Brain microvascular endothelial cell (primary cell): ENCODE results near the gene PAXX.

ENCODE experiments used
- DNase-seq: peaks from one replicate; pipeline ENCODE4 v3.0.0-alpha.2; 2020
- H3K27ac ChIP-seq: fragments of 250-450 bp; sonication (Bioruptor Pico); 2 replicates; pipeline ENCODE4 v1.5.1; 2020; ENCODE audit warnings: mild to moderate bottlenecking, moderate library complexity
- H3K27me3 ChIP-seq: fragments of 250-450 bp; sonication (Bioruptor Pico); replicated peaks from 2 replicates; pipeline ENCODE4 v1.5.1; 2020; ENCODE audit warnings: mild to moderate bottlenecking
- H3K36me3 ChIP-seq: fragments of 250-450 bp; sonication (Bioruptor Pico); replicated peaks from 2 replicates; pipeline ENCODE4 v1.5.1; 2020; ENCODE audit warnings: mild to moderate bottlenecking
- H3K4me3 ChIP-seq: 2 replicates; pipeline ENCODE4 v1.5.1; 2011; ENCODE audit warnings: low read depth, mild to moderate bottlenecking, control low read depth, low read length, moderate library complexity
- in situ Hi-C: cut with HindIII; loops from 2 replicates; pipeline ENCODE4 v1.10.0; 2017; ENCODE audit warnings: low sequenced_read_pairs, low pct_ligation_motif_present
- TF ChIP-seq, protein P1 (sequence below): IDR thresholded peaks from 2 replicates; pipeline ENCODE4 v1.5.1; 2011; ENCODE audit warnings: low read depth, mild to moderate bottlenecking, moderate library complexity, low read length, control low read depth, inconsistent platforms; ENCODE audit errors: missing control alignments

PAXX gene

DNA sequence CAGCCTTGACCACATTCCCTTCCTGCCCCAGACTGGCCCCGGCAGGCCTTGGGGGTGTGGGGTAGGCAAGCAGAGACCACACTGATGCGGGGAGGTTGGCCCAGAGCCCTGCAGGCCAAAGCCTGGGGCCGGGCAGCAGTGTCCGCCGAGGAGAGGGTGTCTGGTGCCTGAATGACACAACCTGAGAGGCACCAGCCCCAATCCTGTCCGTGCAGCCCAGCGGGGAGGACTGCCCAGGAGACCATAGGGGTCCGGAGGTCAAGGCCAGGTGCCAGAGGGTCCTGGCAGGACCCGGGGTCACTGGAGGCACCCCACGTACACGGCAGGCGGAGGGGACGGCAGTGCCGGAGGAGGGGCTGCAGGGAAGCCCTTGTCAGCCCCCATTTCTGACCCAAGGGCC lies 20.5 kb upstream of the PAXX start:
- in situ Hi-C loops: no loop called here

DNA sequence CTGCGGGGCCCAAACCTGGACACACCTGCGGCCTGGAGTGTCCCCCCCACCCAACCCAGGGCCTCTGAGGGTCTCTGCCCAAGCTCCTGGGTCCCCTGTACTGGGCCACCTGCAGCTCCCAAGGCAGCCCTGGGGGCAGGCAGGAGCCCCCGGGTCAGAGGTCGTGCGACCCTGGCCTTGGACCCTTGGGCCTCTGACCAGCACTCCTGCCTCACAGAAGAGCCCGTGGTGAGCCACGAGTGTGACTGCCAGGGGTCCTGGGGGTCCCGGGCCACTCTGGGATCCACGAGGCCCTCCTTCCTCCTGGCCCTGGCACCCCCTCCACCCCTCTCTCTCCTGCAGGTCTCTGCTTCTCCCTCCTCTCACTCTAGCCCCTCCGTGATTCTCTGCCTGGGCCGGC lies 19.9 kb upstream of the PAXX start:
- no peak overlapping the region for H3K27ac ChIP-seq
- no peak for DNase-seq
- H3K36me3 ChIP-seq: no peaks in the 10 kb centered on the region
- no peaks in the 10 kb centered on the region for H3K27me3 ChIP-seq
- TF ChIP-seq, protein P1, sequence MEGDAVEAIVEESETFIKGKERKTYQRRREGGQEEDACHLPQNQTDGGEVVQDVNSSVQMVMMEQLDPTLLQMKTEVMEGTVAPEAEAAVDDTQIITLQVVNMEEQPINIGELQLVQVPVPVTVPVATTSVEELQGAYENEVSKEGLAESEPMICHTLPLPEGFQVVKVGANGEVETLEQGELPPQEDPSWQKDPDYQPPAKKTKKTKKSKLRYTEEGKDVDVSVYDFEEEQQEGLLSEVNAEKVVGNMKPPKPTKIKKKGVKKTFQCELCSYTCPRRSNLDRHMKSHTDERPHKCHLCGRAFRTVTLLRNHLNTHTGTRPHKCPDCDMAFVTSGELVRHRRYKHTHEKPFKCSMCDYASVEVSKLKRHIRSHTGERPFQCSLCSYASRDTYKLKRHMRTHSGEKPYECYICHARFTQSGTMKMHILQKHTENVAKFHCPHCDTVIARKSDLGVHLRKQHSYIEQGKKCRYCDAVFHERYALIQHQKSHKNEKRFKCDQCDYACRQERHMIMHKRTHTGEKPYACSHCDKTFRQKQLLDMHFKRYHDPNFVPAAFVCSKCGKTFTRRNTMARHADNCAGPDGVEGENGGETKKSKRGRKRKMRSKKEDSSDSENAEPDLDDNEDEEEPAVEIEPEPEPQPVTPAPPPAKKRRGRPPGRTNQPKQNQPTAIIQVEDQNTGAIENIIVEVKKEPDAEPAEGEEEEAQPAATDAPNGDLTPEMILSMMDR: no peak
- no peak overlapping the region for H3K4me3 ChIP-seq
- in situ Hi-C loops: no loop called here

More for the DNA sequence above, 20.5 kb upstream of the PAXX start:
- no peak for DNase-seq
- TF ChIP-seq, protein P1: no peak
- Histone ChIP-seq H3K4me3 (no peak overlapping the region), H3K27ac (no peak overlapping the region), H3K27me3 (no peaks in the 10 kb centered on the region), H3K36me3 (no peaks in the 10 kb centered on the region)

DNA sequence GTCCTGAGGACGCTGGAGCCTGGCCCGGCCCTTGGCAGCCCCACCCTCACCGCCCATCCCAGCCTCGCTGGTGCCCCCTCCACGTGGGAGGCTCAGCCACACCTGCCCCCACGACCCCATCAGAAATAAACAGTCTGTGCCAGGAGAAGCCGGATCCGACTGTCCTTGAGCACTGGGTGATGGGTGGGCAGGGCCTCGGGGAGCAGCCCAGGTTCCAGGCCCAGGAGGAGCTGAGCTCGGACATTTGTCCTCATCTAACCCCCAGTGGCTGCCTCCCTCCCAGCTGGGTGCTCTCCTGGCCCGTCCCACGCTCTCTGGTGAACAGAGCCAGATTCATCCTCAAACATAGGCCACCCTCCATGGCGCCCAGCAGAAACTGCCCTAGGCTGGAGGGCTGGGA lies 19.5 kb upstream of the PAXX start:
- no peak for DNase-seq
- no peak overlapping the region for H3K27ac ChIP-seq
- in situ Hi-C loops: no loop called here
- H3K27me3 ChIP-seq: no peaks in the 10 kb centered on the region
- no peak overlapping the region for H3K4me3 ChIP-seq
- no peaks in the 10 kb centered on the region for H3K36me3 ChIP-seq
- TF ChIP-seq, protein P1: no peak

DNA sequence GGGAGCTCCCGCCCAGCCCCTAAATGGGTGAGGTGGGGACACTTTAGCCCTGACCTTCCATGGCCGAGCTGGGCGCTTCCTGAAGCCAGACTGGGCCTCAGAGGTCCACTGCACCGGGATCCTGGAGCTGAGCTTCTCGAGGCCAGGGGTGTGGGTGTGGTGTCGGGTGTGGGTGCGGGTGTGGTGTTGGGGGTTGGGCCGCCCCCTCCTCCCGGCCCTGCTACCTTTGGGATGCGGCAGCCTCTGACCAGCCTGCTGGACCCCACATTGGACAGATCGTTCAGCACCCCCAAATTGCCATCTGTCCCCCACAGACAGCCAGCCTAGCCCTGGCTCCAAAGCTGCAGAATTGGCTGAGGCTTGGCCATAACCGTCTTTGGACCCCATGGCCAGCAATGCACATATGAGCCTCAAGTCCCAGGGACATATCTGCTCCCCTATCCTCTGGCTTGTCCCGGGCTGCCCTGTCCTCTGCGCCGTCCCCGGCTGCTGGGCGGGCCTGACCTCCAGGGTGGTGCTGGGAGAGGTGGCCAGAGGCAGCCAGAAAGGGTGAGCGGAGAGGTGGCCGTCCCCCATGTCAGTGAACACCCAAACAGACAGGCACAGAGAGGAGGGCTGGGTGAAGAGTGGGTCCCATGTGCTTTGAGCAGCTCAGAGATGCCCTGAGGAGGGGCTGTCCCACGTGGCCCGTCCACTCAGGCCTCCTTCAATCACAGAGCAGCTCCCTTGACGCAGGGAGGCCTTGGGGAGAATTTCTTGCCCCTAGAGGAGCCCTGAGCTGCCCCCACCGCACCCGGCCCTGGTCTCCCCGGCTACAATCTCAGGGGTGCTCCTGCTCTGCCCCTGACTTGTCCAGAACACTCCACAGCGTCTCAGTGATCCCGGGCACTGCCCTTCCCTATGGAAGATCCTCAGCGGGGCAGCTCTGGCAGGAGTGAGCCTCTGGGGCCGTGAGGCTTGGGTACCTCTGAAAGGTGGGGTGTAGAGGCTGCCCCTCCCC lies 18.3 kb upstream of the PAXX start:
- in situ Hi-C loops: no loop called here
- Histone ChIP-seq H3K36me3 (no peaks in the 10 kb centered on the region), H3K4me3 (no peak overlapping the region), H3K27me3 (no peaks in the 10 kb centered on the region), H3K27ac (no peak overlapping the region)
- no peak for DNase-seq
- TF ChIP-seq, protein P1: no peak

DNA sequence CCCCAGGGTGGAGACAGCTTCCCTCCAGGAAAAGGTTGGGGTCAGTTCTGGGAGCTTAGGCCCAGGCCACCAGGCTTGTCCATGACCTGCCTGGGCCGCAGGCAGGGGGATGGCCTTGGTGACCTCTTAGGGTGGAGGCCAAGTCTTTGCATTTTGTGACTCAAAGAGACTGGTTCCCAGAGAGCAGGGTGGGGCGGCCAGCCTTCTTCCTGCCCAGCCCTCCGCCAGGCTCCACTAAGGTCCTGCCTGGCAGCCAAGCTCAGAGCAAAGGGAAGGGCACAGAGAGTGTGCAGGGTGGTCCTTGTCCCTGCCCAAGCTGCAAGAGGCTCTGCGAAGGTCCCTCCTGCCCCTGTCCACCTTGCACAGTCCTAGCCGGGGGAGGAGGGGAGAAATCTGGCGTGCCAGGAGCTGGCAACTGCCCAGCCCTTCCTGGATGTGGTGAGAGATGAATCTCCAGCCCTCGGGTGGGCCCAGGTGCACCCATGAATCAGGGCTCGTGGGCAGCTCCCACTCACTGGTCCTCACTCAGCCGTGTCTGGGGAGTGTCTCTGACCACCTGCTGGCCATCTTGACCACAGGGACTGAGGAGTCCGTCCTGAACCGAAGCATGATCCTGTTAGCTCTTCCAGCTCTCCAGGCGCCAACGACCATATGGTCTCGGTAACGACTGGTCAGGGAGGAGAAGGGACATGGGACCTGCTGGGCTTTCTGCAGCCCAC lies 17.2 kb upstream of the PAXX start:
- no peak overlapping the region for H3K27ac ChIP-seq

More for the DNA sequence above, 17.2 kb upstream of the PAXX start:
- H3K4me3 ChIP-seq: no peak overlapping the region
- no peaks in the 10 kb centered on the region for H3K27me3 ChIP-seq
- H3K36me3 ChIP-seq: no peaks in the 10 kb centered on the region
- TF ChIP-seq, protein P1: no peak
- no peak for DNase-seq
- in situ Hi-C loops: no loop called here
